GM18858 (cell line): ENCODE measurements around the gene CA14.
"Not testable (repeated sequence)": the region's sequence is repeated elsewhere in the genome, so short reads cannot be mapped to it uniquely, and the experiment has no call there.

Experiments
- ATAC-seq: cut with Tn5 transposase; IDR thresholded peaks from one replicate; pipeline ENCODE4 v1.9.1; 2021; ENCODE audit not compliant: unreplicated experiment

Gene CA14

GRCh38 chr1:150257624-150258585 is at the start of gene CA14:
Gene CA14 (plus strand): TSS chr1:150257774. CDS start chr1:150258129, 355 bp downstream.
- no peak for ATAC-seq

- not testable (repeated sequence) for ATAC-seq
These were observed 49.1 kb upstream of the CA14 start for GRCh38 chr1:150208460-150208859.

- ATAC-seq: no peak
These were observed 47.5 kb upstream of the CA14 start for GRCh38 chr1:150210091-150210490.

DNA sequence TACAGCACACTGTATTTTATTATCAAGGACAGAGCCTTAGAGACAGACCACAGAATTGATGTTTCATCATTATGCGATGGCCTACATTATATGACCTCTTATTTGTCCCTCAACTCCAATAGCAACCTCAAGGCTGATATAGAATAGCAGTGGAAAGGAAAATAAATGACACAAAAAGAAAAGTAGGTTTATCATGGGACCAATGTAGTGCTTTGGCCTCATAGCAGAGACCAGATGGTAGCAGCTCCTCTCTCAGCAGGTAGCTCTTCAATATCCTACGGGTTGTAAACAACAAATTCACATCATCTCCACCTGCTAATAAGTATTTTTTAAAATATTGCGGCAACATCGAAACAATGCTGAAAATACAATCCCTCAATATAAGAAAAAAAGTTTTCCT is 46.9 kb upstream of the CA14 start:
- ATAC-seq: no peak

DNA sequence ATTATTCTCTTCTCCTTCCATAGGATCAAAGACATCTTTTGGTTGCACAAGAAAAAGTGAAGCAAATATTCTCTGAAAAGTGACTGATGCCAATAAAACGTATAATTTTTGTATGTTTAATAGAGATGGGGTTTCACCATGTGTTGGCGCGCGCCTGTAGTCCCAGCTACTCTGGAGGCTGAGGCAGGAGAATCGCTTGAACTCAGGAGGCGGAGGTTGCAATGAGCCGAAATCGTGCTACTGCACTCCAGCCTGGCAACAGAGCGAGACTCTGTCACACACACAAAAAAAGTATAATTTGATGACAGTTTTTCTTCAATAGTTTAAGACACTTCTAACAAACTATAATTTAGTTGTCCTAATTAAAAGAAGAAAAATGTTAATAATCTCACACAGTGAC is 45.5 kb upstream of the CA14 start:
- ATAC-seq: no peak

- ATAC-seq: peak; percentile 74
These were observed 44.1 kb upstream of the CA14 start for GRCh38 chr1:150213170-150214098.

GRCh38 chr1:150214099-150214756 is 43.3 kb upstream of the CA14 start:
- not testable (repeated sequence) for ATAC-seq

GRCh38 chr1:150215855-150216254 is 41.7 kb upstream of the CA14 start:
- not testable (repeated sequence) for ATAC-seq

GRCh38 chr1:150221552-150221951 is 36.0 kb upstream of the CA14 start:
- ATAC-seq: no peak

DNA sequence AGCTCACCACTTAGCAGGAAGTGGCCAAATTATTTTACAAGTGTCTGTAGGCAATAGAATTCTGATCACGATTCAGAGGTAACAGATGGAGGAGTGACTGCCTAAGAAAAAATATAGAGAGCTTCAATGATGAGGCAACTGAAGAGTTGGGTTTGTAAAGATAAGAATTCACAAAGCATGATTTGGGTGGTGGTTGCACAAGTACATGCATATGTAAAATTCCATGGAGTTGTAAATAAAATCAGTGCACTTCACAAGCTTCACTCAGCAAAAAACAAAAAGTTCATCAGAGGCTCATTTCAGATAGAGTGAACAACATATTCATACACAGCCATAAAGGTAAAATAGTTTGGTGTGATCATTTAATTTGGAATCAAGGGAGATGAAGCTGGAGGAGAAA is 32.6 kb upstream of the CA14 start:
- ATAC-seq: no peak

DNA sequence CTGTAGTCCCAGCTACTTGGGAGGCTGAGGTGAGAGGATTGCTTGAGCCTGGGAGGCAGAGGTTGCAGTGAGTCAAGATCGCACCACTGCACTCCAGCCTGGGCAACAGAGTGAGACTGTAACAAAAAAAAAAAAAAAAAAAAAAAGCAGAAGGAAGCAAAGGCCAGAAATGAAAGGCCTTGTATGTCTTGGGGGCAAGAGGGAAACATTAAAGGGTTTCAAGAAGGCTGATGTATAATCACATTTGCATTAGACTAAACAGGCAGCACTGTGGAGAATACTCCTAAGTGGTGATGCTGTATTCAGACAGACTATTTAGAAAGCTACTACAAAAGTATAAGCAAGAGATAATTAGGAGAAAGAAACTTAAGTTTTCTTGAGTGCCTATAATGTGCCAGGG is 32.0 kb upstream of the CA14 start:
- ATAC-seq: no peak

DNA sequence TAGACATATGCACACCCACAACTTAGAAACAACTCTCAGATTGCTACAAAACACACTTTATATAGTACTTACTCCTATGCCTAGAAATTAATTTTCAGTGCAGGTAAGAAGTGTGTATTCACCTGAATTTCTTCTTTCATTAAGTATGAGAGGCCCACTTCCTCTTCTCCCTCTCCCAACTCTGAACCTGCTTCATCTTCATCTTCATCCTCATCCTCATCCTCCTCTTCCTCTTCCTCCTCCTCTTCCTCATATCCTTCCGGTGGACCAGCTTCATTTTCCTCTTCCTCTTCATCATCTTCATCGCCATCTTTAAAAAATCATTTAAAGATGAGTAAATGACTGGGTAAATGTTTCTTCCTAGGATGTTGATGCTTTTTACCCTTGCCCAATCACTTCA is 31.1 kb upstream of the CA14 start:
- ATAC-seq: no peak

DNA sequence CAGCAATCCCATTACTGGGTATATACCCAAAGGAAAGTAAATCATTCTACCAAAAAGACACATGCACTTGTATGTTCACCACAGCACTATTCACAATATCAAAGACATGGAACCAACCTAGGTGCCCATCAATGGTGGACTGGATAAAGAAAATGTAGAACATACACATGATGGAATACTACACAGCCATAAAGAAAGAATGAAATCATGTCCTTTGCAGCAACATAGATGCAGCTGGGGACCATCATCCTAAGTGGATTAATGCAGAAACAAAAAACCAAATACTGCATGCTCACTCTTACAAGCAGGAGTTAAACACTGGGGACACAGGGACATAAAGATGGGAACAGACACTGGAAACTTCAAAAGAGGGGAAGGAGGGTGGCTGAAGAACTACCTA is 30.3 kb upstream of the CA14 start:
- ATAC-seq: no peak

- ATAC-seq: not testable (repeated sequence)
These were observed 29.3 kb upstream of the CA14 start for GRCh38 chr1:150228246-150228645.

- ATAC-seq: not testable (repeated sequence)
These were observed 24.7 kb upstream of the CA14 start for GRCh38 chr1:150232921-150233320.

DNA sequence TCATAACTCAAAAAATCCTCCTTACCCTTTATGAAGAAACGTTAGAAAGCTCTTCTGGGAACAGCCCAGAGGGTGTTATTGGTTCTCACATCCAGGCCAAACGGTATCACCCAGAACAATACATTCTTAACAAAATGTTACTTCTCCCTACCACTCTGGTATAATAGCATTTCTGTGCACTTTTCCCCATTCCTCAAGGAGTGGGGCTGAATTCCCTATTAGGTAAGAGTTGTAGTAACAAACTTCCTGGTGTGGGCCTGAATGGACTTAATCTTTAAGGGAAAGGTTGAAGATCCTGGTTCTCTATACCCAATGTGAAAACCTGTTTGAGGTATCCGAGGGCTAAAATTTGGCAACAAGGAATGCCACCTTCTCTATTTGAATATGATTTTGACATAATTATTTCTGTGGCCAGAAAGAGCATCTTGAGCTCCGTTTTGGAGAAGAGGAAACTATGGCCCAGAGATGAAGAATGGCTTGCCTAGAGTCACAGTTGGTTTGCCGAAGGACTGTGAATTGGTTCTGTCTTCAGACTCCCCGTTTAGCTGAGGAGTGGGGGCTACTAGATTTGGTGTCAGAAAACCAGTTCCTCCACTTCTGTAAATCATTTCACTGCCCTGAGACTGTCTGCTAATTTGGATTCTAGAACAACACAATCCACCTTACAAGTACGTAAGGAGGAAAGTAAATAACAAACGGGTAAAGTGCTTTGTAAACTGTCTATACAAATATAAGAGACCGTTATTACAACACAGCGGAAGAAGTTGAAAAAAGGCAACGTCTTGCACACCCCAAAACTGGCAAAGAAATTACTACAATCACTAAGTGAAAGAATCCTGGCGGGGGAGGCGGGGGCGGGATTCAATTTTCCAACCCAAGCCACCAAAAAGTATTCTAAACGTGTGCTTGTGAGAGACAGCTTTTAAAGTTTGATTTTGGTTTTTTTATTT is 23.9 kb upstream of the CA14 start:
- no peak for ATAC-seq

GRCh38 chr1:150234309-150234565 is 23.3 kb upstream of the CA14 start:
- ATAC-seq: no peak

DNA sequence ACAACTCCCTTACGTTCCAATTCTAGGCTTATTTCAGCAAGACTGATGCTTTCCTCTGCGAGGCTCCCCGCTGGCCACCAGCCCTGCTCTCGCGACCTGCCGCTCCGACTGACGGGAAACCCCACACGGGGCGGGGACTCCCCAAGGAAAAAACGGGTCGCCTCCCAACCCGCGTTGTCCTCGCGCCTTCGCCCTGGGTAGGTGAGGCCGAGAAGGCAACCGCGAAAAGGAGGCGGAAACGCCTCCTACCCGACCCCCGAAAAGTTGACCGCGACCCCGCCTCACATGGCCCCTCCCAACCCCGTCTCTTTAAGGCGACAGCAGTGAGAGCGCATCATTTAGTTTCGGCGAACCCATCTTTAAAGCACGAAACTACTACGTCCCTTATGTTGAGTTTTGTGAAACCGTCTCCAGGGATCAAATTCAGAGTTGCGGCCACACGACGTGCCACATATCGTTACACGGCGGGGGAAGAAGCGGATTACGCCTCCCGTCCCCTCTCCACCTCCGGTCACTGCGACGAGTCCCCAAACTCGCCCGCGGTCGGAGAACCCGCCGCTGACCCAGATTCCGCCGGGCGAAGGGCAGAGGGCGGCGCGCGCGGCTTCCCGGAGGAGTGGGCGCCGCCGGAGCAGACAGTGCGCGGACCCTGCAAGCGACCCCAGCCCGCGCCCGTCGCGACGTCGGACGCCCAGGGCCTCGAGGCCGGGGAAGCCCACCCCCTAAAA is 22.8 kb upstream of the CA14 start:
- ATAC-seq: no peak

DNA sequence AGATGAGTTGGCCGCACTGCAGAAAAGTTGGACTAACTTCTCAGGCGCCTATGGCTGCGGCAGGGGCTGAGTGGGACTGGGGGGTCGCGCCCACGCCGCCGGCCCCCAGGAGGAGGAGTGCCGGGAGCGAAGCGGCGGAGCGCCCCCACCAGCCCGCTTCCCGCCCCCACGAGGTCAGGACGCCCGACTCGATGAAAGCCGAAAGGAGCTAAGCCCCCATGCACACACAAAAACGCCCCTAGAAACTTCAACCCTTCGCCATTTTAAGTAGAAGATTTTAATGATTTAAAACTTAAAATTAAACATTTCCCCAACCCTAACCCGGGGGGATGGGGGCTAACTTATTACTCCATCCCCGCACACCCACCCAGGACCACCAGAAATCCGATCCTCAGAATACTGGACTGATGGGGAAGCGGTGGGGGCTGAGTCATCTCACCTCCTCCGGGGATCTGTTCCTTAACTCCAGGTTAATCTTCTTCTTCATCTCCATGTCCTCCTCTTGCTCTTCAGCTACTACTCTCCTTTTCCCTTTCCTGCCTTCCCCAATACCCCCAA is 22.2 kb upstream of the CA14 start:
- ATAC-seq: no peak
